A549 treated with dexamethasone at 1 μM for 4 hours (cell line): ENCODE measurements around the gene ETFDH. TPM values are rescaled to one million over a fixed set of nuclear protein-coding genes. Genes with fewer than 3 reads are reported as not detected.

ENCODE experiments used
- total RNA-seq: library from RNA; stranded (reverse); fragments of 200-300 nt; extraction: Qiagen RNA extraction; gene quantifications from 5 replicates; pipeline ENCODE4 v1.2.3, GENCODE V29; 2022

ETFDH gene
- 4.8 to 7.0 TPM (median 6.5 TPM) in 5 replicates for total RNA-seq

DNA sequence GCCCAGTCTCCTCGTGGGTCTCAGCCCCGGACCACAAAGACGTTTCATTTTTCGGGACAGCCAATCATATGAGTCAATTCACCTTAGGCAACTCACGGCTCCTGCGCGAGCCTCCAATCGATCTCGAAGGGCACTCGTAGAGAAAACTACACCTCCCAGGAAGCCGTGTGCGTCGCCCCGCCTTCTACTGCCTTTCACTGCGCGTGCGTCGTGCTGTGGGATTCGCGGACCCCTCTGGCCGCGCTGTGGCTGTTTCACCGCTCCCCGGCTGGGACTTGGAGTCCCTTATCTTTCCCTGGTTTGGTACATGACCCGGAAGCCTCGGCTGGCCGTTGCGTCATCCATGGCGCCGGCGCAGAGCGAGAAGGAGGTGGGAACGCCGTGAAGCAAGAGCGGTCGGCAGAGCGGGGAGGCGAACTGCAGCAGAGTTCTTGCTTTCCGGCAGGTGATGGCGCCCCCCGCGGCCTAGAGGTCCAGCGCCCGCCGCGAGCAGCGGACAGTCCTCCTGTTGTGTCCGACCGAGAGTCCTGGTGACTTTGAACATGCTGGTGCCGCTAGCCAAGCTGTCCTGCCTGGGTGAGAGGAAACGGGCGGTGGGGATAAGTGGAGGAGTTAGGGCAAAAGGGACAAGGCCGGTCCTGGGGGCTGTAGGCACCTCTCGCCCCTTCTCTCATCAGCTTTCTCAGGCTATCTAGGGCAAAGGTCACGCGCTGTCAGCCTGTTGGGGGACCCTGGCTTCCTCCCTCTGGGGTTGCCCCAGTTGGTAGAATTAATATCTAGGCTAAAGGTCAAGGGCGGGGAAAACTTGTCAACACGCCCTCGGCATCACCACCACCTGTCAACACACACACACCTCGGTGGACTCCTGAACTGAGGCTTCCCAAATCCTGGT, at the start of gene ETFDH:
ETFDH (plus strand) TSS at position 382 of the 892 bp plus-strand sequence; CDS start at position 543, 161 bp downstream.

DNA sequence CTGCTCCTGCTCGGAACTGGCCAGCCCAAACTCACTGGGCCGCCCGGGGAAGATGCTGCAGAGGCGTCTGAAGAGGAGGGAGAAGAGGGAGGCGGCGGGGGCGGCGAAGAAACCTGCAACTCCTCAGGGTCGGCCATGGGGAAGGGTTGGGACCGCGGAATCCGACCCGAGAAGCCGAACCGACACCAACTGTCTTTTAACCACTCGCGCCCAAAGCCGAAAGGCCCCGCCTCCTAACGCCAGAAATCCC, 506 bp upstream of the ETFDH start, which contains the start of gene C4orf46:
C4orf46 (minus strand) TSS at position 223 of the 250 bp plus-strand sequence; CDS start at position 137, 86 bp downstream.

DNA sequence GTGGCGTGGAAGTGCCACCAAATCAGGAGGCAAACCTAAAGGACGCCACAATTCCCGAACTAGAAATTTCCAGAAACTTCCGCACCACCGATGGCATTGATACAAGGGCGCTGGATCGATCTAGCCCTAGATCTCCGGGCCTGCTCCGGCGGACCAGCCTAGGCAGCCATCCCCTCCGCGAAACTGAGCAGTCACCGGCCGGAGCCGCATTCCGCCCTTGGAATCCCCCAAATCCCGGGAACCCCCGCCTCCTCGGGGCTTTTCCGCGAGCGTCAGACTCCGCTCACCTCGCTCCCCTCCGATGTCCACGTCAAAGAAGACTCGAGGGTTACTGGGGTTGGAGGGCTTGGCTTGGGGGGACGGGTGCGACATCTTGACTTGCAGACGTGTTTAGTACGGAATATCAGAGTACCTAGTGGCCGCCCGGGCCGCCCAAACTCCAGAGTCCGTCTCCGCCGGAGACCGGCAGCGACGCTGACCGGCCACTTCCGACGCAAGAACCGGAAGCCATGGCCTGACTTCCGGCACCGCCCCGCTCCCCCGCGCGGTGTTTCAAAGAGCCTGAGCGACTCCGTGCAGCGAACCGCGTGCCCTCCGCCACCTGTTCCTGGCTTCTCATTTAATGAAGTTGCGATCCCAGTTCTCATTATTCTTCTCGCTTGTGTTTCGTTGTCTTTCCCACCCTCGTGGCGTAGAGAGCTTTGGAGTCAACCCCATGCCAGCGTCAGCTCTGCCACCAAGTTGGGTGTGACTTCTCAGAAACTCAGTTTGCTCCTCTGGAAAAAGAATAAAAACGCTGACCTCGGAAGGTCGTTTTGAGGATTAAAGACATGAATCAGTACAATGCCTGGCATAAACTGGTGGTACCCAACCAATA, 51.1 kb downstream of the ETFDH start, which contains the start of gene PPID:
PPID (minus strand) TSS at position 480 of the 877 bp plus-strand sequence; CDS start at position 372, 108 bp downstream.

Other genes starting within 250 kb of the ETFDH start
- not detected in 5 replicates for gene RXFP1, start 150.4 kb upstream of the ETFDH start, total RNA-seq
- gene C4orf46, start 409 bp upstream of the ETFDH start, total RNA-seq = 6.9 to 10.5 TPM (median 8.6 TPM) in 5 replicates
- gene PPID, start 51.1 kb downstream of the ETFDH start, total RNA-seq = 33.1 to 41.5 TPM (median 36.6 TPM) in 5 replicates
- gene FNIP2, start 96.7 kb downstream of the ETFDH start, total RNA-seq = 5.0 to 10.6 TPM (median 8.0 TPM) in 5 replicates